Measurements from ENCODE around the gene IL1A.

The IL1A gene

GRCh38 chr2:112807233-112807807, 23.0 kb upstream of the IL1A start:
- Histone ChIP-seq H3K4me3 (ENCODE audit: low read depth, low read length) (no peak overlapping the region), H3K36me3 (no peaks in the 10 kb centered on the region), H3K9me3 (ENCODE audit: severe bottlenecking) (no peaks in the 10 kb centered on the region), H3K27me3 (ENCODE audit: insufficient read depth, low read depth, severe bottlenecking) (no peaks in the 10 kb centered on the region), H3K27ac (no peak overlapping the region)
- TF ChIP-seq, protein P1, sequence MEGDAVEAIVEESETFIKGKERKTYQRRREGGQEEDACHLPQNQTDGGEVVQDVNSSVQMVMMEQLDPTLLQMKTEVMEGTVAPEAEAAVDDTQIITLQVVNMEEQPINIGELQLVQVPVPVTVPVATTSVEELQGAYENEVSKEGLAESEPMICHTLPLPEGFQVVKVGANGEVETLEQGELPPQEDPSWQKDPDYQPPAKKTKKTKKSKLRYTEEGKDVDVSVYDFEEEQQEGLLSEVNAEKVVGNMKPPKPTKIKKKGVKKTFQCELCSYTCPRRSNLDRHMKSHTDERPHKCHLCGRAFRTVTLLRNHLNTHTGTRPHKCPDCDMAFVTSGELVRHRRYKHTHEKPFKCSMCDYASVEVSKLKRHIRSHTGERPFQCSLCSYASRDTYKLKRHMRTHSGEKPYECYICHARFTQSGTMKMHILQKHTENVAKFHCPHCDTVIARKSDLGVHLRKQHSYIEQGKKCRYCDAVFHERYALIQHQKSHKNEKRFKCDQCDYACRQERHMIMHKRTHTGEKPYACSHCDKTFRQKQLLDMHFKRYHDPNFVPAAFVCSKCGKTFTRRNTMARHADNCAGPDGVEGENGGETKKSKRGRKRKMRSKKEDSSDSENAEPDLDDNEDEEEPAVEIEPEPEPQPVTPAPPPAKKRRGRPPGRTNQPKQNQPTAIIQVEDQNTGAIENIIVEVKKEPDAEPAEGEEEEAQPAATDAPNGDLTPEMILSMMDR (IDR thresholded peaks at IDR 0.05; ENCODE audit: low read depth, low read length): no peak
- no peak for DNase-seq

DNA sequence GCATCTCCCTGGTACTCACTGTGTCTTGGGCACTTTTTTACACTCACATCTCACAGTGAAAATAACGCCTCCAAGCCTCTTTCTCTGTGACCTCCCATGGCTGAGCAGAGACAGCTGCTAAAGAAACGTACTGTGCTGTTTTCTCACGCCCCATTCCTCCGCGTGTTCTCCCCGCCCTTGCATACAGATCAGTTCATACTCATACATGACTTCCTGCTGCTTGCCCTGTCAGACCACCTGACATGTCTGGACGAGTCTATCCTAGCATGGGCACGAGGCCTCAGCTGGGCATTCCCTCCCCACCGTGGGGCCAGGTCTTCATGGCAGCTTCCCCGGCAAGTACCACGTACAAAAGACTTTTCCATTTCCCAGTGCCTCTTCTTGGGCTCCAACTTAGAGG, 21.2 kb upstream of the IL1A start:
- H3K27ac ChIP-seq: no peak overlapping the region

DNA sequence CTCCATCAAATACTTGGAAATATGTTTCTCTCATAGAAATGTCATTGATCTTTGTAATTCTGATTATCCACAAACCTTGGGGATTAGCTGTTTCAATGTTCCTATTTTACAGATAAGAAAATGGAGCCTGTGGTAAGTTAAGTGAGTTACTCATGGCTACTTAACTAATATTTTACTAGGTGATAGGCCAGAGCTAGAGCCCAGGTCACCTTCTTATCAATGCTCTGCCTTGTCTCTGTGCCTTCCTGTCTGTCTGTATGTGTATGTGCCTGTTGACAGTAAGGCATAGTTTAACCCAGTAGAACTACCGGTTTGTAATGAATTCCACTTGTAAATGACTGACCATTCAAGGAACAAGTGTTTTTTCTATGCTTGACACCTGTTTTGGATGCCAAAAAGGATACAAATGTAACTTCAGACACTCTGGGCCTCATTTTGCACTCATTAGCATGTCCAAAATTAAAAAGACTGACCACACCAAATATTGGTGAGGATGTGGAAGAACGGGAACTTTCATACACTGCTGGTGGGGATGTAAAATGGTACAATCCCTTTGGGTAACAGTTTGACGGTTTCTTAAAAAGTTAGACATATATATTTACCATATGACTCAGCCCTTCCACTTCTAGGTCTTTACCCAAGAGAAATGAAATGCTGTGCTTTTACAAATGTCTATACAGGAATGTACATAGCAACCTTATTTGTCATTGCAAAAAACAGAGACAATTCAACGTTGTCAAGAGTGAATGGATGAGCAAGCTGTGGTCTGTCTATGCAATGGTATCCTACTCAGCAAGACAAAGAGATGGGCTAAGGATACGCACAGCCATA, 19.6 kb upstream of the IL1A start:
- Histone ChIP-seq H3K27ac (no peak overlapping the region), H3K27me3 (ENCODE audit: insufficient read depth, low read depth, severe bottlenecking) (no peaks in the 10 kb centered on the region), H3K4me3 (ENCODE audit: low read depth, low read length) (no peak overlapping the region), H3K36me3 (no peaks in the 10 kb centered on the region), H3K9me3 (ENCODE audit: severe bottlenecking) (no peaks in the 10 kb centered on the region)
- TF ChIP-seq, protein P1 (IDR thresholded peaks at IDR 0.05; ENCODE audit: low read depth, low read length): no peak
- DNase-seq: no peak

More for the DNA sequence above, 21.2 kb upstream of the IL1A start:
- no peaks in the 10 kb centered on the region for H3K27me3 ChIP-seq (ENCODE audit: insufficient read depth, low read depth, severe bottlenecking)
- TF ChIP-seq, protein P1 (IDR thresholded peaks at IDR 0.05; ENCODE audit: low read depth, low read length): no peak
- H3K9me3 ChIP-seq (ENCODE audit: severe bottlenecking): no peaks in the 10 kb centered on the region
- H3K4me3 ChIP-seq (ENCODE audit: low read depth, low read length): no peak overlapping the region
- H3K36me3 ChIP-seq: no peaks in the 10 kb centered on the region
- DNase-seq: no peak

DNA sequence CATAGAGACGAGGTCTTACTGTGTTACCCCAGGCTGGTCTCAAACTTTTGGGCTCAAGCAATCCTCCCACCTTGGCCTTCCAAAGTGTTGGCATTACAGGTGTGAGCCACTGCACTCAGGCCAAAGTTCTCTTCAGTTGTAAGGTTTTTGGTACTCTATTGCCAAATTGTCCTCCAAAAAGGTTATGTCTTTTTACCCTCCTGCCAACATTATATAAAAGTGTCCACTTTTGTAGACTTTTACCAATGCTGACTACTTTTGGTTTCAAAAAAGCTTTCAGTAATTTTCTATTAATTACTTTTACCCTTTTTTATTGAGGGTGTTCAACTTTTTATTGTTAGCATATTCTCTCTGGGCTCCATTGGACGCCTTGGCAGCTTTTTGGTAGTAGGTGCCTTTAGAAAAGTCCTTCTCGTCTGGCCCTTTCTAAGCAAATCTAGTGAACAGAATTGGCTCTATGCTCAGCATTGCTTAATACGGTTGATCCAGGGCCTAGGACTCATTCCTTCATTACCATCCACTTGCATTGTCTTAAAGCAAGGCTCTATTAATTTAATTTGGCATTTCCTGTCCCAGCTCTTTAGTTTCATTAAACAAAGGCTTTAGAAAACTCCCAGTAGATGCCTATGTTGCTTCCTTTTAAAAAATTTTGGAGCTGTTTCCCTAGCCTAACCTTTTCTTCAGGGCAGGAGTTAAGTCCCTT, 16.7 kb upstream of the IL1A start:
- Histone ChIP-seq H3K9me3 (ENCODE audit: severe bottlenecking) (no peaks in the 10 kb centered on the region), H3K27me3 (ENCODE audit: insufficient read depth, low read depth, severe bottlenecking) (no peaks in the 10 kb centered on the region), H3K36me3 (no peaks in the 10 kb centered on the region), H3K4me3 (ENCODE audit: low read depth, low read length) (no peak overlapping the region), H3K27ac (no peak overlapping the region)
- DNase-seq: no peak
- TF ChIP-seq, protein P1 (IDR thresholded peaks at IDR 0.05; ENCODE audit: low read depth, low read length): no peak

DNA sequence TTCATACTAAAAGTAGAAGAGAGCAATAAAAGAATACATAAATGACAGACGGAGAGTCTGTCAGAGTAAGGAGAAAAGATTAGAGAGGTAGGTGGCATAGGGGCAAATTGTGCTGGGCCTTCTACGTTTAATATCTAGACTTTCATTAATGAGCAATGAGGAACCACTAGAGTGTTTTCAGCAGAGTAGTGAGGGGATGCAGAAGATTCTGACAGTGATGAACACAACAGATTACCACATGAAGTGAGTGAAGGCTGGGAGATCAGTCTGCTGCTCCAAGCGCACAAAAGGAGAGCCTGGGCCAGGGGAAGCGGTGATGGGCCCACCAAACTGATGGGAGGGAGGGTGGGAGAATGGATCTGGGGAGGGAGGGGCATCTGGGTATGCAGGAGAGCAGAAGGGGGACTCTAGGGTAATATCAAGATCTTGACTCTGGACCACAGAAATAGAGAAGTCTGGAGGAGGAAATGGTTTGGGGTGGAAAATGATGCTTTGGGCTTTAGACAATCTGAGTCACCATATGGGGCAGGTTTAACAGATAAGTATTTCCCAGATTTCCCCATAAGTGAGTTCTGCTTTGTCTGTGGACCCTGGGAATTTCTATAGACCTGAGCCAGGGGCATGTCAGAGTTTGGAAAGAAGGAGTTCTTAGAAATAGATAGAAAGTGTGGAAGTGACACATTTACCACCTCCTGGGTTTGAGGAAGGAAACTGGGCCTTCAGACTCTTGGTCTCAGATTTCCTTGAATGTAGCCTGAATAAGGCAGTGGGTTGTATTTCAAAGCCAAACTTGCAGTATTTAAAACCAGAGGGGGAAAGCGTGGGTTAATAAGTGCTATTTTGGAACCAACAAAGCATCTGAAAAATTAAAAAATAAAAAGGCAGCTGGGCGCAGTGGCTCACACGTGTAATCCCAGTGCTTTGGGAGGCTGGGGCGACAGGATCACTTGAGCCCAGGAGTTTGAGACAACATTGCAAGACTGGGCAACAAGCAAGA, 15.0 kb upstream of the IL1A start:
- TF ChIP-seq, protein P1 (IDR thresholded peaks at IDR 0.05; ENCODE audit: low read depth, low read length): no peak
- H3K27me3 ChIP-seq (ENCODE audit: insufficient read depth, low read depth, severe bottlenecking): no peaks in the 10 kb centered on the region
- H3K4me3 ChIP-seq (ENCODE audit: low read depth, low read length): no peak overlapping the region
- DNase-seq: no peak
- no peak overlapping the region for H3K27ac ChIP-seq
- H3K36me3 ChIP-seq: no peaks in the 10 kb centered on the region
- H3K9me3 ChIP-seq (ENCODE audit: severe bottlenecking): no peaks in the 10 kb centered on the region

All from WERI-Rb-1 (cell line).